Effector CD8-positive, alpha-beta T cell (primary cell): ENCODE data around the gene UPK3BL2.
"Not testable (repeated sequence)": the region's sequence is repeated elsewhere in the genome, so short reads cannot be mapped to it uniquely, and the experiment has no call there.

Source experiments
- DNase-seq: peaks from one replicate; lab custom pipeline; 2025; lab: John Stamatoyannopoulos, UW
- total RNA-seq, 4 experiments: gene quantifications; one replicate each; lab custom pipeline; 2026; lab: John Stamatoyannopoulos, UW

Gene UPK3BL2
- 0 reads per million in 4 experiments for total RNA-seq

- not testable (repeated sequence) for DNase-seq
Observed at GRCh38 chr7:102543596-102543995, at the start of gene UPK3BL2. TSS of gene UPK3BL2 (minus strand) at chr7:102543696. CDS start at chr7:102543636, 60 bp downstream.

- not testable (repeated sequence) for DNase-seq
Observed at GRCh38 chr7:102592477-102593019, 49.1 kb upstream of the UPK3BL2 start.

- not testable (repeated sequence) for DNase-seq
Observed at GRCh38 chr7:102589857-102590256, 46.4 kb upstream of the UPK3BL2 start.

- DNase-seq = not testable (repeated sequence)
Observed at GRCh38 chr7:102583495-102583894, 40.0 kb upstream of the UPK3BL2 start.

GRCh38 chr7:102581722-102582121 lies 38.2 kb upstream of the UPK3BL2 start:
- DNase-seq = not testable (repeated sequence)

GRCh38 chr7:102578486-102578885 lies 35.0 kb upstream of the UPK3BL2 start:
- DNase-seq = not testable (repeated sequence)

- DNase-seq = not testable (repeated sequence)
Observed at GRCh38 chr7:102577315-102578240, 34.1 kb upstream of the UPK3BL2 start.

- not testable (repeated sequence) for DNase-seq
Observed at GRCh38 chr7:102576363-102576762, 32.9 kb upstream of the UPK3BL2 start.

GRCh38 chr7:102574607-102575006 lies 31.1 kb upstream of the UPK3BL2 start:
- DNase-seq = not testable (repeated sequence)

GRCh38 chr7:102572261-102573239 lies 29.1 kb upstream of the UPK3BL2 start, which contains the start of gene POLR2J3:
TSS of gene POLR2J3 (minus strand) at chr7:102572583. CDS start at chr7:102572521, 62 bp downstream.
- not testable (repeated sequence) for DNase-seq

GRCh38 chr7:102568620-102569019 lies 25.1 kb upstream of the UPK3BL2 start:
- DNase-seq = not testable (repeated sequence)

GRCh38 chr7:102550808-102551422 lies 7.4 kb upstream of the UPK3BL2 start, which contains the start of gene SPDYE2:
TSS of gene SPDYE2 (plus strand) at chr7:102551226. CDS start at chr7:102553256, 2,030 bp downstream.
- DNase-seq = not testable (repeated sequence)

- DNase-seq = not testable (repeated sequence)
Observed at GRCh38 chr7:102546353-102546752, 2.9 kb upstream of the UPK3BL2 start.

- DNase-seq = not testable (repeated sequence)
Observed at GRCh38 chr7:102545288-102545687, 1.8 kb upstream of the UPK3BL2 start.

GRCh38 chr7:102544372-102544771 lies 876 bp upstream of the UPK3BL2 start:
- not testable (repeated sequence) for DNase-seq

- DNase-seq = not testable (repeated sequence)
Observed at GRCh38 chr7:102542771-102543170, 725 bp downstream of the UPK3BL2 start.

- not testable (repeated sequence) for DNase-seq
Observed at GRCh38 chr7:102542083-102542482, 1.4 kb downstream of the UPK3BL2 start.

- not testable (repeated sequence) for DNase-seq
Observed at GRCh38 chr7:102540604-102541003, 2.9 kb downstream of the UPK3BL2 start.

GRCh38 chr7:102535062-102535615 lies 8.4 kb downstream of the UPK3BL2 start:
- not testable (repeated sequence) for DNase-seq

GRCh38 chr7:102532127-102532526 lies 11.4 kb downstream of the UPK3BL2 start:
- not testable (repeated sequence) for DNase-seq
